Heart right ventricle (tissue), 16 donors: Measurements from ENCODE around the gene MRPL11. TPM values are rescaled to one million over a fixed set of nuclear protein-coding genes. Genes with fewer than 3 reads are reported as not detected.

ENCODE experiments used
- ATAC-seq, 8 donors: fragments of 200-7000 bp; cut with Tn5 transposase; one replicate each; pipeline ENCODE4 v1.9.1; 2020; ENCODE audit warnings: mild to moderate bottlenecking in 8 of 8, moderate library complexity in 8 of 8, moderate number of reproducible peaks in 1 of 8
- DNase-seq, 2 donors: peaks; one replicate each; pipeline ENCODE4 v3.0.0-alpha.2; 2020
- H3K27ac ChIP-seq, 10 donors: fragments of 200-600 bp; sonication (generic) in 2 of 10; one replicate each; pipeline versions ENCODE4 v1.5.0 to v1.8.0; 2020 to 2022; ENCODE audit warnings: mild to moderate bottlenecking in 3 of 10
- H3K27me3 ChIP-seq, 7 donors: fragments of 200-600 bp; one replicate each; pipeline ENCODE4 v1.8.0; 2021 to 2022; ENCODE audit warnings: mild to moderate bottlenecking in 2 of 7
- H3K36me3 ChIP-seq, 9 donors: fragments of 200-600 bp; sonication (generic) in 1 of 9; one replicate each; pipeline versions ENCODE4 v1.5.0 to v1.8.0; 2020 to 2022; ENCODE audit warnings: mild to moderate bottlenecking in 2 of 9
- H3K4me1 ChIP-seq, 9 donors: fragments of 200-600 bp; sonication (generic) in 1 of 9; one replicate each; pipeline versions ENCODE4 v1.5.0 to v1.8.0; 2020 to 2022; ENCODE audit warnings: mild to moderate bottlenecking in 4 of 9
- H3K4me3 ChIP-seq, 10 donors: fragments of 200-600 bp; sonication (generic) in 2 of 10; one replicate each; pipeline versions ENCODE4 v1.5.0 to v1.8.0; 2020 to 2022; ENCODE audit warnings: mild to moderate bottlenecking in 7 of 10, moderate library complexity in 2 of 10
- H3K9me3 ChIP-seq, 11 donors: fragments of 200-600 bp in 10 of 11; sonication (generic) in 2 of 11; one replicate each; pipeline versions ENCODE4 v1.5.0 to v1.8.0; 2013 to 2022; ENCODE audit warnings: mild to moderate bottlenecking in 2 of 11, control low read depth in 1 of 11, moderate library complexity in 1 of 11
- WGBS, 2 donors: extraction: QIAGEN DNeasy Blood & Tissue Kit; methylation state at CpG; one replicate each; pipeline ENCODE4 v1.1.7; 2013; ENCODE audit warnings: inconsistent platforms in 1 of 2; 5-methylcytosine and 5-hydroxymethylcytosine counted together
- intact Hi-C, 10 donors: fragments of 100-400 bp; cut with DNase I; formaldehyde crosslinking; loops; one replicate each; pipeline versions ENCODE4 v1.11.1 to v1.14.2; 2022
- polyA plus RNA-seq, 2 donors: library from polyadenylated mRNA; stranded (reverse); fragments of 200-250 nt; gene quantifications; one replicate each; pipeline ENCODE4 v1.2.3, GENCODE V29; 2013
- total RNA-seq, 10 donors: library from RNA; stranded (reverse); fragmentation: NEBNext Ultra II Directional in 3 of 10; extraction: Animal tissue kit (Norgen Biotek cat#: 25700) in 3 of 10; gene quantifications; one replicate each; pipeline versions ENCODE4 v1.2.1 to v1.2.4, GENCODE V29; 2021 to 2023
- TF ChIP-seq, protein P1 (sequence below), 9 donors: fragments of 200-600 bp; sonication (generic) in 2 of 9; IDR thresholded peaks; one replicate each; pipeline versions ENCODE4 v1.5.0 to v1.8.0; 2021 to 2022; ENCODE audit warnings: antibody characterized with exemption in 9 of 9, mild to moderate bottlenecking in 5 of 9, moderate library complexity in 1 of 9
- donor health status: Arrhythmogenic right ventricular cardiomyopathy.
- donor health status: ischemic (EF 13 %, LVEDD 7.1; RV severe dilation, severe dysfunction).
- donor health status: healthy with polysubstance abuse.
- donor health status: DM: no; HTN: yes; CAD: no.
- donor health status: DM: no; HTN: no; CAD: no.
- donor health status: ischemic (EF 25% LVEDD 6.9; RV normal size, moderate dysfunction).
- donor health status: ischemic (EF 25% LVEDD 5.7; RV mildly dilated, moderate dysfunction).
- donor health status: healthy.
- donor health status: DM: yes; HTN: yes; CAD: no.
- donor health status: Ischemic cardiomyopathy.
- donor health status: ischemic (EF 35%, LVEDD 5.7; RV mildly dilated, moderate dysfunction).
- donor health status: nonischemic (EF 11% LVEDD 7.7; RV severe dilation, severe dysfunction).
- donor health status: DM: yes; HTN: yes; CAD: no.
- donor health status: PGD.
- donor health status: ischemic (EF 29% LVEDD 5.4; RV normal size, mild dysfunction).
- donor health status: nonischemic (EF 23%, LVEDD 6.1; RV moderate dilation, normal function).

The MRPL11 gene
- total and polyA plus RNA-seq, 12 donors: 33.3 to 57.2 (median 48.2) TPM

DNA sequence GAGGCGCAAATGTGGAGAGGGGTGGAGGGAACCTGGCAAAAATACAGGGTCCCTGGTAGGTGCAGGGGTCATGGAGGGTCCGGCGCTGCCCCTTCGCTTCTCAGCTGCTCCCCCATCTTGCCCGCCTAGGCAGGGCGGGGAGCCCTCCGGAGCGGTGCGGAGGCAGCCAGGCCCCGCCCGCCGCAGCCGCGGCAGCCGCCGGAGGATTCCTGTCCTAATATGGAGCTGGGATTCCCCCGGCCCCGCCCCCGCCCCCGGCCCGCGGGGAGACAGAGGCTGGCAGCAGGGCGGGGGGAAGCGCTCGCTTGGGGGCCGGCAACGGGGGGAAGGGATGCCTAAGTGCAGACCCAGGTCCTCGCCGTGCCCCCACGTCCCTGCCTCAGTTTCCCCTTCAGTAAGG is 18.8 kb downstream of the MRPL11 start:
- no peaks in the 10 kb centered on the region for H3K36me3 ChIP-seq
- peaks cover 0 to 40% (median 10%) of the 10 kb centered on the region in 7 donors for H3K27me3 ChIP-seq
- DNase-seq (no peak), ATAC-seq (no peak)
- WGBS, 2 donors: 2 to 3% methylated on average over 30 of the region's 30 CpGs
- H3K4me1 ChIP-seq: peaks cover 0 to 52% (median 30%) of the 10 kb centered on the region in 9 donors
- H3K4me3 ChIP-seq: no peak overlapping the region
- intact Hi-C loops: loop anchor here in 3 of 10 donors (10.0 kb wide), 2 partner anchors 265 to 415 kb away; no protein-coding TSS in a partner anchor
- TF ChIP-seq, protein P1, sequence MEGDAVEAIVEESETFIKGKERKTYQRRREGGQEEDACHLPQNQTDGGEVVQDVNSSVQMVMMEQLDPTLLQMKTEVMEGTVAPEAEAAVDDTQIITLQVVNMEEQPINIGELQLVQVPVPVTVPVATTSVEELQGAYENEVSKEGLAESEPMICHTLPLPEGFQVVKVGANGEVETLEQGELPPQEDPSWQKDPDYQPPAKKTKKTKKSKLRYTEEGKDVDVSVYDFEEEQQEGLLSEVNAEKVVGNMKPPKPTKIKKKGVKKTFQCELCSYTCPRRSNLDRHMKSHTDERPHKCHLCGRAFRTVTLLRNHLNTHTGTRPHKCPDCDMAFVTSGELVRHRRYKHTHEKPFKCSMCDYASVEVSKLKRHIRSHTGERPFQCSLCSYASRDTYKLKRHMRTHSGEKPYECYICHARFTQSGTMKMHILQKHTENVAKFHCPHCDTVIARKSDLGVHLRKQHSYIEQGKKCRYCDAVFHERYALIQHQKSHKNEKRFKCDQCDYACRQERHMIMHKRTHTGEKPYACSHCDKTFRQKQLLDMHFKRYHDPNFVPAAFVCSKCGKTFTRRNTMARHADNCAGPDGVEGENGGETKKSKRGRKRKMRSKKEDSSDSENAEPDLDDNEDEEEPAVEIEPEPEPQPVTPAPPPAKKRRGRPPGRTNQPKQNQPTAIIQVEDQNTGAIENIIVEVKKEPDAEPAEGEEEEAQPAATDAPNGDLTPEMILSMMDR (IDR thresholded peaks at IDR 0.05): no peak
- no peak overlapping the region for H3K27ac ChIP-seq
- peaks cover 0 to 7% (median 0%) of the 10 kb centered on the region in 11 donors for H3K9me3 ChIP-seq

DNA sequence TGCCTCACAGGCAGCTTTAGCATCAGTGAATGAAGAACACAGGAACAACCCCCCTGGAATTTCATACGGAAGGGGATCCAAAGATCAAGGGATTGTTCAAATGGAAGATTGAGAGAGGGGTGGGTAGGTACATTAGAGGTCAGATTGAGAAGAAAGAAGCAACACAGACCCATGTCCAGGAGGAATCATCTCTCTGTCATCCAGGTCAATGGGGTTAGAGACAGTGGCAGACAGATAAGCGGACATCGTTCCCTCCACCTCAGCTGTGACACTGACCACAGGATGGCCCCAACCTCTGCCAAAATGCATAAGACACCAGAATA is 19.7 kb downstream of the MRPL11 start:
- TF ChIP-seq, protein P1 (IDR thresholded peaks at IDR 0.05): no peak
- Histone ChIP-seq H3K36me3 (no peaks in the 10 kb centered on the region), H3K4me3 (no peak overlapping the region), H3K9me3 (peaks cover 0 to 7% (median 0%) of the 10 kb centered on the region in 11 donors), H3K4me1 (peaks cover 0 to 52% (median 30%) of the 10 kb centered on the region in 9 donors), H3K27me3 (peaks cover 0 to 46% (median 10%) of the 10 kb centered on the region in 7 donors), H3K27ac (no peak overlapping the region)
- intact Hi-C loops: loop anchor here in 3 of 10 donors (10.0 kb wide), 2 partner anchors 266 to 416 kb away; no protein-coding TSS in a partner anchor
- 47 to 59% methylated on average over 3 of the region's 3 CpGs for WGBS, 2 donors
- ATAC-seq (no peak), DNase-seq (no peak)

DNA sequence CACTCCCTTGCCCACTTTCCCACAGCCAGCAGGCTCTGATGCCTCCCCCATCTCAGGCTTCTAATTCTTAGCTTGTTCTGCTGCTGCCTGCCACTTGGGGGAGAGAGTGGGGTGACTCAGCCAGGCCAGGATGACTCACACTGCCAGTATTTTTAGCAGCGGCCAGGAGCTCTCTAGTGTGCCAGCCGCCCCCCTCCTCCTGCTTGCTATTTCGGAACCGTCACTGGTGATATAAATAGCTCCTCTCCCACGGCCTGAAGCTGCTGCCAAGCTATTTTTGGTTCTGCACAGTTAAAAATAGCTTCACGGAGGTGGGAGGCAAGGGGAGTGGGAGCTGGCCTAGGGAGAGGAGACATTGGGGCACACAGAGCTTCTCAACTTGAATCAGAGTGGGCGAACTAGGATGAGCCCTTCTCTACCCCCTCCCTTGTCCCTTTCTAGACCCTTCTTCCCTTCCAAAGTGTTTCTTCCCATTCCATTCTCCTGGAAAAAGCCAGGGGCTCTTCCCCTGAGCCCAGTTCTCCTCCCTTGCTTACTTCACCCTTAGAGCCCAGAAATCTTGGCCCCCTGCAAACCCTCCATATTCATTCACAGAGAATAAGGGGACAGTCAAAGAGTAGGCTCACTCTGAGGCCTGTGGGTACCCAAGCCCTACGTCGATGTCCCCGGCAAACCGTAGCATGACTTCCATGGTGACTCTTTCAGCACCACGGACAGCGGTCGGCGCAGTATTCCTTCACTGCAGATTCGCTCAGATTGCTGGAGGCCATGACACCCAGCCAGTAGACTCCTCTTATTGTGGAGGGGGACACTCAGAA is 20.3 kb downstream of the MRPL11 start:
- DNase-seq (peak; percentile 71 to 85), ATAC-seq (peak; percentile 78 to 97 (median 93))
- peaks cover 0 to 52% (median 30%) of the 10 kb centered on the region in 9 donors for H3K4me1 ChIP-seq
- peaks cover 0 to 46% (median 10%) of the 10 kb centered on the region in 7 donors for H3K27me3 ChIP-seq
- H3K36me3 ChIP-seq: no peaks in the 10 kb centered on the region
- H3K9me3 ChIP-seq: peaks cover 0 to 7% (median 0%) of the 10 kb centered on the region in 11 donors
- peak overlapping the region in 2 of 10 donors; percentile 43 to 55 for H3K27ac ChIP-seq
- WGBS, 2 donors: 3 to 5% methylated on average over 16 of the region's 16 CpGs
- intact Hi-C loops: loop anchor here in 3 of 10 donors (10.0 kb wide), 2 partner anchors 266 to 416 kb away; no protein-coding TSS in a partner anchor
- TF ChIP-seq, protein P1 (IDR thresholded peaks at IDR 0.05): peak in 7 of 9 donors; percentile 21 to 56 (median 38)
- H3K4me3 ChIP-seq: no peak overlapping the region

DNA sequence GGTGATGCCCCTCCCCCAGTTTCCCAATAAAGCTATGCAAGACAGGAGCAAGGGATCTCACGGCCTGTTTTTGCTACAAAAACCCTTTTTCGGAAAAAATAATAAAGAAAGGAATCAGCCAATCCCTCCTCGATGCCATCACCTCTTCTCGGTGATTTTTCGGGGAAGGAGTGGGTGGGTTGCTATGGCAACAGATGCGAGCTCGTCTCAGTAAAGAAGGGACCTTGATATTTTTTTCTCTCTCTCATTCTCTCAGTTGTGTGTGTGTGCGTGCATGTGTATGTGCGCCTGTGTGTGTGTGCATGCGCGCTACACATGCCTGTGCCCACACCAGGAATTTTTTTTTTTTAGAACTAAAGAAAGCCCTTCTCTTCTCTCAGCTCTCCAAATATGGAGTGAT is 21.6 kb downstream of the MRPL11 start:
- peaks cover 0 to 46% (median 11%) of the 10 kb centered on the region in 7 donors for H3K27me3 ChIP-seq
- intact Hi-C loops: loop anchor here in 3 of 10 donors (10.0 kb wide), 2 partner anchors 268 to 418 kb away; no protein-coding TSS in a partner anchor
- TF ChIP-seq, protein P1 (IDR thresholded peaks at IDR 0.05): no peak
- peaks cover 0 to 52% (median 30%) of the 10 kb centered on the region in 9 donors for H3K4me1 ChIP-seq
- no peak overlapping the region for H3K27ac ChIP-seq
- no peaks in the 10 kb centered on the region for H3K36me3 ChIP-seq
- no peak for ATAC-seq
- WGBS, 2 donors: 75% methylated on average over 11 of the region's 11 CpGs
- no peak for DNase-seq
- H3K4me3 ChIP-seq: no peak overlapping the region
- H3K9me3 ChIP-seq: peaks cover 0 to 7% (median 0%) of the 10 kb centered on the region in 11 donors
